Body of pancreas (tissue), 4 donors: ENCODE results near the gene KIAA0930.

Experiments
- POLR2A ChIP-seq, 3 donors: fragments of 450-650 bp; IDR thresholded peaks; one replicate each; pipeline ENCODE4 v1.6.1; 2016; ENCODE audit warnings: antibody characterized with exemption in 3 of 3, mild to moderate bottlenecking in 2 of 3
- TF ChIP-seq, protein P1 (sequence below), 7 experiments: fragments of 450-650 bp in 4 of 7; fragments of 200-600 bp in 3 of 7; sonication (generic) in 3 of 7; IDR thresholded peaks; one replicate each; pipeline ENCODE4 v1.5.1; 2016 to 2019; ENCODE audit warnings: antibody characterized with exemption in 7 of 7

DNA sequence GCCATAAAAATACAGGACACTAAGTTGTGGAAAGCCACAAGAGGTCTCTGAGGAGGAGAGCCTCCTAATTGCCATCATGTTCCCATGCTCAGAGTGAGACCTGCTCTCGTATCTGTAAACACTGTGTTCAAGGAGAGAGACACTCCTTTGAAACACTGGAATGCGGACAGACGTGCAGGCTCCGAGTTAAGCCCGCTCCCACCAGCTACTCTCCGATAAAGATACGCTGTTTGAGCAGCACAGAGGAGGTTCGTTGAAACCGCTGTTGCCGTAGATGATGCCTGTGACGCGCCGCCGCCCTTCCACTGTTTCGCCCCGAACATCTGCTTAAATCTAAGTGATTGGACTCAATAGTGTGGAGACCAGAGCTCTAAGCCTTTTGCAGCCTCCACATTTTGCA is 51.9 kb downstream of the KIAA0930 start:
- TF ChIP-seq, protein P1, sequence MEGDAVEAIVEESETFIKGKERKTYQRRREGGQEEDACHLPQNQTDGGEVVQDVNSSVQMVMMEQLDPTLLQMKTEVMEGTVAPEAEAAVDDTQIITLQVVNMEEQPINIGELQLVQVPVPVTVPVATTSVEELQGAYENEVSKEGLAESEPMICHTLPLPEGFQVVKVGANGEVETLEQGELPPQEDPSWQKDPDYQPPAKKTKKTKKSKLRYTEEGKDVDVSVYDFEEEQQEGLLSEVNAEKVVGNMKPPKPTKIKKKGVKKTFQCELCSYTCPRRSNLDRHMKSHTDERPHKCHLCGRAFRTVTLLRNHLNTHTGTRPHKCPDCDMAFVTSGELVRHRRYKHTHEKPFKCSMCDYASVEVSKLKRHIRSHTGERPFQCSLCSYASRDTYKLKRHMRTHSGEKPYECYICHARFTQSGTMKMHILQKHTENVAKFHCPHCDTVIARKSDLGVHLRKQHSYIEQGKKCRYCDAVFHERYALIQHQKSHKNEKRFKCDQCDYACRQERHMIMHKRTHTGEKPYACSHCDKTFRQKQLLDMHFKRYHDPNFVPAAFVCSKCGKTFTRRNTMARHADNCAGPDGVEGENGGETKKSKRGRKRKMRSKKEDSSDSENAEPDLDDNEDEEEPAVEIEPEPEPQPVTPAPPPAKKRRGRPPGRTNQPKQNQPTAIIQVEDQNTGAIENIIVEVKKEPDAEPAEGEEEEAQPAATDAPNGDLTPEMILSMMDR (IDR thresholded peaks at IDR 0.05): no peak
- no peak for TF ChIP-seq POLR2A (IDR thresholded peaks at IDR 0.05)
